Activated effector memory CD4-positive, alpha-beta T cell treated with Interleukin-2 at 50 U/mL for 16 hours (primary cell): ENCODE data around the gene TNS4.

Experiments used
- DNase-seq: peaks from one replicate; pipeline ENCODE4 v3.0.0-alpha.2; 2020

The TNS4 gene

DNA sequence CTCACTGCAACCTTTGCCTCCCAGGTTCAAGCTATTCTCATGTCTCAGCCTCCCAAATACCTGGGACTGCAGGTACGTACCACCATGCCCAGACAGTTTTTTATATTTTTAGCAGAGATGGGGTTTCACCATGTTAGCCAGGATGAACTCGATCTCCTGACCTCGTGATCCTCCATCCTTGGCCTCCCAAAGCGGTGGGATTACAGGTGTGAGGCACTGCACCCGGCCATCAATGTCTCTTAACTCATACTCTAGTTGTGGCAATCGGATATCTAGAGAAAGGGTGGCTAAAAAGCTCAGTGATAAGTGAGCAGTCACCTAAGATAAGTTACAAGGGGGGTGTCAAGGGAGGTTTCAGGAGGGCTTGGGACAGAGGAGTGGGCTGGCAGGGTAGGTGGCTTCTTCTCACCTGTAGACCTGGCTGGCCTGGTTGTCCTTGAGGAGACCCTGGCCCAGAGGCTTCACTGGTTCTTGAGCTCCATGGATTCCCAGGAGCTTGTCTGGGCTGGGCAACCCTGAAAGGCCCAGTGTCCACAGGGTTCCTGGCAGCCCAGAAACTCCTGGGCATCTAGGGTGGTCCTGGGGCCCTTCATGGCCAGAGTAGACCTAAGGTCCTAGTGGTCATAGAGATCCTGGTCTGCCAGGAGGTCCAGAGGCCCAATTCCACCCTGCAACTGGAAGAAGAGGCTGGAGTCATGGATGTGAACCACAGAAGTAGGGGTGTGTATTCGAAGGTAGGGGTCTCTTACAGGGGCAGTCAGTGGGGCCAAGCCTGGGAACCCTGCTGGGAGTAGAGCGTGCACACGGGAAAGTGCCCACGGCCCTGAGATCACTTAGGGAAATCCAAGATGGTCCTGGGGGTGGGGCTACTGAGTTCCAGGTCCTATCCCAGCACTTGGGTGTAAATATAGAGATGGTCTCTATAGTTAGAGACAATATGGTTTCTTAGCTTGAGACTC lies 70.9 kb downstream of the TNS4 start:
- DNase-seq, result no peak

DNA sequence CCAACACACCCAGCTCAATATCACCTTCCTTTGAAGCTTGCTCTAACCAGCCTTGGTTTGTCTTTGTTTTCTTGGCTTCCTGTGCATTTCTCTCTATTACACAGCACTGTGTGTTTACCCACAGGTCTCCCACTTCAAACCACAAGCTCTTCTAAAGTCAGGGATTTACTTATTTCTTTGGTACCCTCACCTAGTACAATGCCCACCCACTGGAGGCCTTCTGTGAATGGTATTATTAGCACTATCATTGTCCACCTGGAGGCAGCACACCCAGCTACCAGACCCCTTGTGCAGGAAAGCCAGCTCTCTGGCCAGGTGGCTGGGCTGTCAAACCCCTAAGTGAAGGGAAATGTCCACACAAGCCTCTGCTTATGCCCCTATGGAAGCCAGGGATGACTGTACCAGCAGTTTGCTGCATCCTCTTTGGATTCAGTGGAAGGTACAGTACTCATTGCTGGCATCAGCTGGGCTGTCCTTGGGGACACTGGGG lies 74.4 kb downstream of the TNS4 start:
- DNase-seq, result no peak
